HG03108 (cell line): ENCODE data around the gene LRRC41.

Source experiments
- ATAC-seq: cut with Tn5 transposase; IDR thresholded peaks from one replicate; pipeline ENCODE4 v1.9.1; 2021; ENCODE audit warnings: moderate library complexity; ENCODE audit not compliant: unreplicated experiment

LRRC41 gene

GRCh38 chr1:46288485-46289133 lies 14.8 kb downstream of the LRRC41 start:
- ATAC-seq: no peak

DNA sequence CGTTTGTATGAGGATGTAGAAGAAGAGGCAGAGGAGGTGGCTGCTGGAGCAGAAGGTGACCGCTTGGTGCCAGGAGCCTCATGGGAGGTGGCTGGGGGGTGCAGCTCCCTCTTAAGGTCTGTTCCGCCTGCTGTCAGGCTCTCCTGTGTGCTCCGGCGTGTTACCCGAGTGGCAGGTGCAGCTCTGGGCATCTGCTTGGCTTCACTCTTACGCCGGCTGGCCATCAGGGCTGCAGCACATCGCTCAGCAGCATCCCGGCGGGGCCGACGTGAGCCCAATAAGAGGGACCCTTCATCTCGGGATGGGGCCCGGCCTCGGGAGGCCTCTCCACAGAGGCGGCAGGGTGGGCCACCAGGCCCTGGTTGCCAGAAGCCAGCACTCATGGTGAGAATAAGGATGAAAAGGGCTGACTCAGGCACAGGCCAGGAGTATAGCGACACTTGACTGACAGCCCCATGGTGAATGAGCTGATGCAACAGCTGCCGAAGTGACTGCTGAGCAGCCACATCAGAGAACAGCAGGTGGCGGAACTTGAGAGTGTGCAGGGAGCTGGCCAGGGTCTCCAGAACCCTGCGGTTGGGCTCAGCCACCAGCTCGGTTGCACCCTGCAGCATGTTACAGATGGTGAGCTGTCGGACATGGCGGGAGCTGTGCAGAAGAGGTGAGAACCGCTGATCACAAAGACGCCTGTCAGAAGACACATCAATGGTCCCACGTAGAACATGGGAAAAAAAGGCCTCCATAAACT lies 17.5 kb downstream of the LRRC41 start:
- ATAC-seq: no peak

DNA sequence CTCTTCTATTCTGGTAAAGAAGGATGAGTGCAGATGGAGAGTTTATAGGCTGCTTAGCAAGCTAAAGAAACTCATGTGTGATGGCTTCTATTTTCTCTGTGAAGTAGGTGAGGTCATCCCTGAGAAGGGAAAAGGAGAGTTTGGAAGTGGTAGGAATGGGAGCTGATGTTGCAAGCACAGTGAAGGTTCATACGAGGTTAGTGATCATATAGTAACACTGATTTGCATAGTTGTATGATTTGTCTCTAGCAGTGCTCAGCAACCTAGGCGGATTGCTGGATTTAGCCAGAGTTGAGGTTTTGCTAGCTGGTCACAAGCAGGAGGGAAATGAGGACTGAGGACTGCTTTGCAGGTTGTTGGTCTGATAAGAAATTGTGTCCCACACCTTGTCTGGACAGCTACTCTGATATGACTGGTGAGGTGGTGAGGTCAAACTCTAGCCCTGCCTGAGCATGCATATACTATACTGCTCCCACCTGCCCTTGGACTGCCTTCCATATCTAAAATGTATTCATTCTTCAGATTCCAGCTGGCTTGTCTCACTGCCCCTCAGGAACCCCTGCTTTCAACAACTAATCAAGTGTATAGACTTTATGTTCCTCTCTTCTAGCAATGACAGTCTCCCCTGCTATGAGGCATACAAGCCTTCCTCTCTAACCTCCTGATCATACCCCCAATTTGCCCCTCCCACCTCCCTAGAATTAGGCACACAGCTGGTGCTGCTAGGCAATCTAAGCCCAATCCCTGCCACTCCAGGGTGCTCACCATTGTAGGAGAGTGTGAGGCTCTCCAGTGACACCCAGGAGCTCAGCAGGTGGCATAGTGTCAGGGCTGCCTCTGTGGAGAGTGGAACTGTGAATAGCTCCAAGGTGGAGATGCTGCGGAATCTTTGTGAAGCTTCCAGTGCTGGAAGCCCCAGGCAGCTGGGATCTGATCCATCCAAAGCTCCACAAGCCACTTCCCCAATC lies 18.5 kb downstream of the LRRC41 start:
- ATAC-seq: no peak

- ATAC-seq: no peak
Measured at GRCh38 chr1:46284058-46284457, 19.4 kb downstream of the LRRC41 start.

GRCh38 chr1:46281021-46281420 lies 22.4 kb downstream of the LRRC41 start:
- no peak for ATAC-seq

GRCh38 chr1:46280092-46280491 lies 23.3 kb downstream of the LRRC41 start:
- ATAC-seq: no peak

DNA sequence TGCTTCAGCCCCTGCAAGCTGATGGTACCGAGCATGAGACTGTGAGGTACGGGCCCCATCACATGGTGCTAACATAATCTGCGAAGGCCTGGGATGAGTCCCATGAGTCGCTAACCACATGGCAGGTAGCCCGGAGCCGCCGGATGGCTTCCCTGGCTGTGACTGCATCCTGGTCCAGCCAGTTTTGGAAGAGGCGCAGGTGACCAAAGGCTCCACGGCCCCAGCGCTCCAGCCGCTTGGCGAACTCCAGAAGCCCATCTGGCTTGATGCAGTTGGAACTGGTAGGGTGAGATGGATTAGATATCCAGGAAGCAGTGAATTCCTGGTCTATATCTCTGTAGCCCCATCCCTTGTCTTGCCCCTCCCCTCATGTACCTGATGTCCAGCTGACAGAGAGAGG lies 24.6 kb downstream of the LRRC41 start:
- no peak for ATAC-seq

GRCh38 chr1:46277658-46278373 lies 25.6 kb downstream of the LRRC41 start:
- ATAC-seq: no peak

DNA sequence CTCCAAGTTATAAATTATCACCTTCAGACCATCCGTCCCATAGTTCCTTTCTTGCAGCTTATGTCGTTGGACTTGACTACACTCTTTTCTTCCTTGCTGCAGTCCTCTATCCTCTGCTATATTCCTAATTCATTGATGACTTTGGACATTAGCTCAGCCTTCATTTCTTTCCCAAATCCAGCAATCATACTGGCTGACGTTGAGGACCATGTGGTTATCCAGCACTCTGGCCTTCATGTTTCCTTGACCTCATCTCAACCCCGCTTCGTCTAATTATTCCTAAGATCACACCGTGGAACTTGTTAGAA lies 28.4 kb downstream of the LRRC41 start:
- ATAC-seq: no peak

DNA sequence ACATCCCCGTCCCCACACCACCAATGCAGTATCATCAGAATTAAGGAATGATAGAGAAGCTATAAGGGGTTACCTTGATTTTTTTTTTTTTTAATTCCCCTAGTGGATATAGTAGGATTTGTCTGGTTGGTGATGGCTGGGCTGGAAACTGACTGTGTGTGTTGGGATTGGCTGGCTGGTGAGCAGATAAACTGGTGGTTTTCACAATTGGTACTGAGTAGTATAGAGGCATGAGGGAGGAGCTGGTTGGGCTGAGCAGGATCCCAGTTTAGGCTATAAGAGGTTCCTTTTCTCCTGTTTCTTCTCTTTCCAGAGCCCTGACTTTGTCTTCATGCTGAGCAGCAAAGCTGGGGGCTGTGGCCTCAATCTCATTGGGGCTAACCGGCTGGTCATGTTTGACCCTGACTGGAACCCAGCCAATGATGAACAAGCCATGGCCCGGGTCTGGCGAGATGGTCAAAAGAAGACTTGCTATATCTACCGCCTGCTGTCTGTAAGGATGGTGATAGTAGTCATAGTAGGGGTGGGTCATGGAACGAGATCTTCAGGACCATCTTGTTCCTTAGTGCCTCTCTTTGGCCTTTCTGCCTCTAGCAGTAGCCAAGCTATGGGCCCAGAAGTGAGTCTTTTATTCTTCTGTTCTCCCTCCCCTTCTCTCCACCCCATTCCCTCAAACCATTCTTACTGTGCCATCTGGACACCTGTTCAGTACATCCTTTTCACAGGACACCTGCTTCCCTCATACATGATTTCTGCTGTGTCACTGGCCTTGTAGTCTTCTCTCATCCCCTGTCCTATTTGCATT lies 29.0 kb downstream of the LRRC41 start:
- ATAC-seq: no peak

GRCh38 chr1:46268578-46268977 lies 34.8 kb downstream of the LRRC41 start:
- ATAC-seq: no peak

DNA sequence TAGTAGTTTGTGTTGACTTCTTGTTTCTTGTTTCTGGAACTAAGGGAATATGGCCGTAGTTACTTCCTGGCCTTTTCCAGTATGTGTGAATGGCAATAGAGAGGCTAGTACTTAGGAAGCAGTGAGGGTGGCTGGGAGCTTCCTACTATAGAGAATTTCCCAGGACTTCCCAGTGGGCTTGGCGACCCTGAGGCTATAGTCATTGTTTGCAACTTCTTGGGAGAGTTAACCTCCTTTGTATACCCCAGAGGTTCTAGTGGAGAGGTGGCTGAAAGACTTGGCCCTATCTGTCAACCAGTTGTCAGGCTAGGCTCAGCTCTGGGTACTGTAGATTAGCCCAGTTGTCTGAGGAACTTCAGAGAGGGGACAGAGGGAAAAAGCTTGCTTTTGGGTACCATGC lies 40.3 kb downstream of the LRRC41 start:
- no peak for ATAC-seq

- no peak for ATAC-seq
Measured at GRCh38 chr1:46262508-46262907, 40.9 kb downstream of the LRRC41 start.

DNA sequence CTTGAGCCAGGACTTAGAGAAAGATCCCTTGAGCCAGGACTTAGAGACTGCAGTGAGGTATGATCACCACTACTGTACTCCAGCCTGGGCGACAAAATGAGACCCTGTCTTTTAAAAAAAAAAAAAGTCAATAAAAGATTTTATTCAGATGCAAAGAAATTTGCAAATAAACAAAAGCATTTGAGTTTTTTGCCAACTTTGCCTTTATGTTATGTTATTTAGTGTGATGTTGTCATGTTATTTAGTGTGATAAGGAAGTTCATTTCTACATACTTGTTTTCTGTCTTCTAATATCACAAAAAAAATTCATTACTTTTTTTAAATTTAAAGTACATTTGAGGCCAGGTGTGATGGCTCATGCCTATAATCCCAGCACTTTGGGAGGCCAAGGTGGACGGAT lies 46.9 kb downstream of the LRRC41 start:
- ATAC-seq: no peak

DNA sequence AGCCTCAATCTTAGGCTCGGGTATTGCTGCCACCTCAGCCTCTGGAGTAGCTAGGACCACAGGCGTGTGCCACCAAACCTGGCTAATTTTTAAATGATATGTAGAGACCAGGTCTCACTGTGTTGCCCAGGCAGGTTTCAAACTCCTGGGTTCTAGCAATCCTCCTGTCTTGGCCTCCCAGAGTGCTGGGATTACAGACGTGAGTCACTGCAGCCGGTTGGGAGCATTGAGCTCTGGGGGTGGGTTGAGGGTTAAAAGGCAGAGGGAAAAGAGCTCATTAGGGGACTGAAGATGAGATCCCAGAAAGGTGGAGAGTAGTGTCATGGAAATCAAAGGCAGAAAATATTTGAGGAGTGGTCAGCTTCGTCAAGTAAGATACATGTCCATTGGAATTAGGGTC lies 48.7 kb downstream of the LRRC41 start:
- no peak for ATAC-seq

DNA sequence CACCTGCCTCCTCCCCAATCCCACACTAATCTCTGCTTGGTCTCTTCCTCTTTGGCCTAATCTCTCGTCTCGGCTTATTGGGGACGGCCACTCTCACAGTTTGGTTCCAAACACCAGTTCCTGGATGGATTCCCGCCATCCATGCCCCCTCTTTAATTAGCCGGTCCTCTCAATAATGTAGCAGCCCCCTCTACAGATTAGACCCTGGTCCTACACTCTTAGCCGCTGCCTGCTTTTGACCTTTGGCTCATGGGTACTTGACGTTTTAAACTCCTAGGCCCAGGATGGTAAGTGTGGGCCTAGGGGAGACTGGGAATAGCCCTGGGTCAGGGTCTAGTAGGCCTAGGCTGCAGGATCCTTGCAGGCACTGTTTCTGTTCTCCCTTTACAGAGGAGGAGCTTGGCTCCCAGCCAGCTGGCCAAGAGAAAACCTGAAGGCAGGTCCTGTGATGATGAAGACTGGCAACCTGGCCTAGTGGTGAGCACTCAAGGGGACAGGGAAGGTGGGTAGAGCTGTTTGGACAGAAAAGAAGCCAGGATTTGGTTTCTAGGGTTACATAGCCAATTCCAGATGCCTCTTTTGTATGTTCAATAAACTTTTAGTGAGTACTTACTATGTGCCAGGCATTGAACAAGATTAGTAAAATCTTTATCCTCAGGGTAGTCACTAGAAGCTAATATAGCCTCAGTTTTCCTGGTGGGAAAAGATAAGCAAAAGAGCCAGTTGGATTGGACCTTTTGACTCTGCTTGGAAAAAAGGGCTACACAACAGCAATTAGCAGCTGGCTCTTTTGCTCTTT lies 55.1 kb downstream of the LRRC41 start:
- ATAC-seq: no peak

DNA sequence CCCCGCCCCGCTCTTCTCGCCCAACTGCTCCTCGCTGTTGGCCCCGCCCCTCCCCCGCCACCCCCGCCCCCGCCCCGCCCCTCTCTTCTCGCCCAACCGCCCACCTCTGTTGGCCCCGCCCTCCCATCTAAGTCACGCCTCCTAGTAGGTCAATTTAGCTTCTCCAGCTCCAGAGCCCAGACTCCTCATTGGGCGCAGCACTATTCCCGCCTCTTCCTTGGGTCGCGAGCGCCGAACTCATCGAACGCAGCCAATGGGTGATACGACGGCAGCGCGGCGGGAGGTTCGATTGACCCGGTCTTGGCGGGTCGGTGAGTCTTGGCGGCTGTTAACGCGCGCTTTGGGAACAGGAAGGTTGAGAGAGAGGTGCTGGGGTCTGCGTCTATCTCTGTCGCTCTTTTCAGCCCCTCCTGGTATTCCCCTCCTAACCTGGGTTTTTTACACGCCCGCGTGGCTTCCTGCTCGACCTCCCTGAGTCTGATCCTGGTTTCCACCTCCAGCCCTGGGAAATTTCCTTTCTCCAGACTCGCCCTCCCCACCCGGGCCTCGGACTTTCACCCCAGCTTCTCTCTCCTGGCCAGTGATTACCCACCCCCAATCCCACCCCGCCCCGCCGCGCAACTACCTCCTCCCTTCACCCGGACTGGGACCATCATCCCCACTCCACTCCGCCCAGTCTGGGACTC lies 55.8 kb downstream of the LRRC41 start, which contains the start of gene RAD54L:
TSS of gene RAD54L (plus strand) at position 328 of the 686 bp plus-strand sequence. CDS start 643 bp downstream, outside the sequence.
- peak; percentile 87 for ATAC-seq

- ATAC-seq: peak; percentile 49
Measured at GRCh38 chr1:46246548-46247435, 56.6 kb downstream of the LRRC41 start.
